MV-4-11 (cell line): ENCODE measurements around the gene ZNF425.
"Not testable (repeated sequence)": the region's sequence is repeated elsewhere in the genome, so short reads cannot be mapped to it uniquely, and the experiment has no call there.

Source experiments
- DNase-seq: peaks from one replicate; lab custom pipeline; 2025; lab: John Stamatoyannopoulos, UW

Gene ZNF425

DNA sequence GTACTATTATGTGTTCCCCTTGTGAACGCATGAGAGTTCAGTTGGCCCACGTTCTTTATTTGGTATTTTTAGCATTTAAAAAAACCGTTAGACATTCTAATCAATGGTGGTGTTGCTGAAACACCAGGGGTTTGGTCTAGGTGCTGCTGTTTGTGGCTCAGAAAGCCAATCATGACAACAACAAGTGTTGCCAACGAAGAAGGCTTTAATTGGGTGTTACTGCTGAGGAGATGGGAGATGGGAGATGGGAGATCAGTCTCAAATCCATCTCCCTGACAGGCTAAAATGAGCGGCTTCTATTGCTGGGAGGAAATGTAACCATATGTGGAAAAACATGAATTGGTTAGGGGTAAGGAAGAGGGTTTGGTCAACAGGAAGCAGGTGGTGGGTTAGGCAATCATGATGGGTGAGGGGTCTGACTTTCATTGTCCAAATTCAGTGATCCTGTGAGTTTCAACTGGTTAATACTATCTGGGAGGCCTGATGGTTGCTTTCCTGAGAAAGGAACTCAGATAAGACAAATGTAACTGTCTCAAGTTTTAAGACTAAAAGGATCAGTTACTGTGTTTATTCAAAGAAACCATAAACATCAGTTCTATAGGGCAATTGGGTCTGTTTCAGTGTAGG, 4.6 kb upstream of the ZNF425 start:
- peak; percentile 30 for DNase-seq

GRCh38 chr7:149126662-149127266, 640 bp upstream of the ZNF425 start:
- peak; percentile 44 for DNase-seq

- peak; percentile 8 for DNase-seq
Measured at GRCh38 chr7:149125189-149125862, 798 bp downstream of the ZNF425 start.

DNA sequence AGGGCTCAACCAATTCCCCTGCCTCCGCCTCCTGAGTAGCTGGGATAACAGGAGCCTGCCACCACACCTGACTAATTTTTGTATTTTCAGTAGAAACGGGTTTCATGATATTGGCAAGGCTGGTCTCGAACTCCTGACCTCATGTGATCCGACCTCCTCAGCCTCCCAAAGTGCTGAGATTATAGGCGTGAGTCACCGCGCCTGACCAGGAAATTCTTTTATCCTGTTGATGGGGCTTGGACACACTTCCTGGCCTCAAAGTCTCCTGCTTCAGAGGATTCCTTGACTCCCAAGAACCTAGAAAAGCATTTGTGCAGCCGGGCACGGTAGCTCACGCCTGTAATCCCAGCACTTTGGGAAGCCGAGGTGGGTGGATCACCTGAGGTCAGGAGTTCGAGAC, 16.2 kb downstream of the ZNF425 start:
- DNase-seq: no peak

DNA sequence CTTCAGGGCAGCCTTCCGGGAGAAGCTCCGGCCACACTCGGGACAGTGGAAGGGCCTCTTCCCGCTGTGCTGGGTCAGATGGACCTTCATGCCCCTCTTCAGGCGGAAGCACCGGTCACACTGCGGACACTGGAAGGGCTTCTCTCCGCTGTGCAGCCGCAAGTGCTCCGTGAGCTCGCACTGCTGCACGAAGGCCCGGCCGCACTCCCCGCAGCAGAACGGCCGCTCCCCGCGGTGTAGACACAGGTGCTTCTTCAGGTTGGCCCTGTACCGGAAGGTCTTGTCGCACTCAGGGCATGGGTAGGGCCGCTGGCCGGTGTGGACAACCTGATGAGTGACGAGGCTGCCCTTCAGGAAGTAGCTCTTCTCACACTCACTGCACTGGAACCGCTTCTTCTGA, 21.4 kb downstream of the ZNF425 start:
- no peak for DNase-seq

DNA sequence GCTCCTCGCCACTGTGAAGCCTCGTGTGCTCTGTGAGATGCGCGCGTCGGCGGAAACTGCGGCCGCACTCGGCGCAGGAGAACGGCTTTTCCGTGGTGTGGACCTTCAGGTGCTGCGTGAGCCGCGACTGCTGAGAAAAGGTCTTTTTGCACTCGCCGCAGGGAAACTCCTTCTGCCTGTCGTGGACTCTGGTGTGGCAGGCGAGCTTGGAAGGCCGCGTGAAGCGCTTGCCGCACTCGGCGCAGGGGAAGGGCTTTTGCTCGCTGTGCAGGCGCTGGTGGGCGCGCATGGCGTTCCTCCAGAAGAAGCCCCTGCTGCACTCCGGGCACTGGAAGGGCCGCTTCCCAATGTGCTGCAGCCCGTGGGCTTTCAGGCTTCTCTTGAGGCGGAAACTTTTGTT, 21.9 kb downstream of the ZNF425 start:
- DNase-seq: no peak

DNA sequence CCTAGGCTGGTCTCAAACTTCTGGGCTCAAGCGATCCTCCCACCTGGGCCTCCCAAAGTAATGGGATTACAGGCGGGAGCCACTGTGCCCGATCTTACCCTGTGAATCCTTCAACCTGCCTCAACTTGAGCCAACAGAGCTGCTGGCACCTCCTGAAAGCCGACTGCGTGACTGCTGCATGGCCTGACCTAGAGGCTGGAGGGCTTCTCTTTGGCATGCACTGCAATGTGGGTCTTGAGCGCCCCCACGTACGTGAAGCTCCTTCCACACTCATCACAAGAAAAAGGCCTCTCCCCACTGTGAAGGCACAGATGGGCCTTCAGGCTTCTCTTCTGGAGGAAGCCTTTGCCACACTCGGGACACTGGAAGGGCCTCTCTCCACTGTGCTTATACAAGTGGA, 22.7 kb downstream of the ZNF425 start:
- no peak for DNase-seq

DNA sequence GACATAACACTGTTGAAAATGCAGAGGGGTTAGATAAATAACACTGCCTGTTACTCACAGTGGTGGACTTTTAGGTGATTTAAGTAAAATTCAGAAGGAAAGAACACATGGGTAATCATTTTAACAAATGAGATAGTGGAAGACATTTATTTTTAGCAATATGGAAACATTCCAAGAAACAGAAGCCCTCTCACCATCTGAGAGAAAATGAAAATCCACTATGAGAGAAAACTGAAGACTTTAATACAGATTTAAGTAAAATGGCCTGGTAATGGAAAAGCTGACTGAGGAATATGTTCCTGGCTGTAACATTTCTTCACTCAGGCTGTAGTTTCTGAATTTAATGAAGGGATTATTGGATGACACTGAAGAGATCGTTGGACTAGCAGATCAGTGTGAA, 23.5 kb downstream of the ZNF425 start:
- DNase-seq: no peak

DNA sequence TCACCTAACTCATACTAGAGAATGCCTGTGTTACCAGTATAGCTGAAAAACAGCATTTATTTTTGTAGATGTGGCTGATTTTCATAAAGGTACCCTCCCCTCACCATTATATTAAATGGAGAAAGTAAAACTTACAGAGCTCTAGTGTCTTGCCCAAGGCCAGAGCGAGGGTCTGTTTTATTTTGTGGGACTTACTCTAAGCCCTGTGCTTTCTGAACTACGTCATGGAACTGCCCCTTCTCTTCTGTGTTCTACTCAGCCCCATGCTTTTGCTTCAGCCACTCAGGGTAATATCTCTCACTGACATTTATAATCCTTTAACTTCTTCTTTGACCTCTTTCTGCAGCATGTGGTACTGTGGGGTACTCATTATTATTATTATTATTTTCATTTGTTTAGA, 25.3 kb downstream of the ZNF425 start:
- DNase-seq: no peak

GRCh38 chr7:149099058-149099457, 27.1 kb downstream of the ZNF425 start:
- DNase-seq: no peak

GRCh38 chr7:149097088-149097487, 29.0 kb downstream of the ZNF425 start:
- DNase-seq: no peak

- no peak for DNase-seq
Measured at GRCh38 chr7:149093228-149093627, 32.9 kb downstream of the ZNF425 start.

DNA sequence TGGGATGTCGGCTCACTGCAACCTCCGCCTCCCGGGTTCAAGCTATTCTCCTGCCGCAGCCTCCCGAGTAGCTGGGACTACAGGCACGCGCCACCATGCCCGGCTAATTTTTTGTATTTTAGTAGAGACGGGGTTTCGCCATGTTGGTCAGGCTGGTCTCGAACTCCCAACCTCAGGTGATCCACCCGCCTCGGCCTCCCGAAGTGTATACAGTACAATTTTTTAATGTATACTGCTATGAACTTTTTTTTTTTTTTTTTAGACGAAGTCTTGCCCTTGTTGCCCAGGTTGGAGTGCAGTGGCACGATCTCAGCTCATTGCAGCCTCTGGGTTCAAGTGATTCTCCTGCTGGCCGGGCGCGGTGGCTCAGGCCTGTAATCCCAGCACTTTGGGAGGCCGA, 33.9 kb downstream of the ZNF425 start:
- DNase-seq: not testable (repeated sequence)

DNA sequence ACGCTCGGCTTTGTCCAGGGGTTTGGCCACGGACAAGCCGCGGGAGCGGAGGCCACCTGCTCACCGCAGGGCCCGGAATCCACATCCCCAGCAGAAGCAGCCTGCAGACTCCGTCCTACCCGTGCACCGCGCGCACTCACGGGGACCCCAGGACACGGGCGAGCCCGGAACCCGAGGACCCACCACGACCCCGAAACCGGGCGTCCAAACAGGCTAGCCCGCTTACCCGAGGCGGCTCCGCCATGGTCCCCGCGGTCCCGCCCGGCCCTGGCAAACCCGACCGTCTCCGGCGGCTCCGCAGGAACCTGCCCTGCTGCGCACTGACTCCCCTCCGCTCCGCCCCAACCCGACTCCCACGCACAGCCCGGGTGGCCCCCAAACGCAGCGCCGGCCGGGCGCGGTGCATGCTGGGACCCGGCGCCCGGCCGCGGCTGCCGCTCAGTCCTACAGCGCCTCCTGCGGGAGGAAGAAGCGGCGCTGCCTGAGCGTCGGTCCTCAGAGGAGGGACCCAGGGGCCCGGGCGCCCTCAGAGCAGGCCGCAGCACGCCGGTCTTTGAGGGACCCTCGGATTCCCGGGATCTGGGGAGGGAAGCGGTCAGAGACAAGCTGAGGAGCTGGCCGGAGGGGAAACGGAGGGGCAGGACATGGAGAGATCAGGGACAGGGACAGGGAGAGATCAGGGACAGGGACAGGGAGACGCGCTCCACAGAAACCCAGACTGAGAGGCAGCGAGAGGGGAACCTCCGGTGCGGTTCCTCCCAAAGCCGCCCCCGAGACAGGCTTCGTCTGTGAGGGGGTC, 35.5 kb downstream of the ZNF425 start, which contains the start of gene ZNF786:
TSS of gene ZNF786 (minus strand) at position 322 of the 799 bp plus-strand sequence. CDS start at position 244, 78 bp downstream.
- DNase-seq: peak; percentile 82

DNA sequence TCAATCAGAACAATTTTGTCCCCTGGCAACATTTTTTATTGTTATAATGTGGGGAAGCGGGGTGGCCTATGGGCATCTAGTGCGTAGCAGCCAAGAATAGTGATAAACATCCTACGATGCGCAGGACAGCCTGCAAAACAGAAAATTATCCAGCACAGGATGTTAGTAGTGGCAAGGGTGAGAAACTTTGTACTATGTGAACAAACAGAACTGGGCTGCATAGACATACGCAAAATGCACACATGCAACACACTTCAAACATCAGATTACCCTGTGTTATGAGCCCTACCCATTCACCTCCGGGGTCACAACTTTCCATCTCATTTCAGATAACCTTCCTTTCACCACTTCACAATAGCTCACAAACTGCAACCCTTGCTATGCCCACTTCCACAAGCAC, 38.7 kb downstream of the ZNF425 start:
- DNase-seq: no peak

DNA sequence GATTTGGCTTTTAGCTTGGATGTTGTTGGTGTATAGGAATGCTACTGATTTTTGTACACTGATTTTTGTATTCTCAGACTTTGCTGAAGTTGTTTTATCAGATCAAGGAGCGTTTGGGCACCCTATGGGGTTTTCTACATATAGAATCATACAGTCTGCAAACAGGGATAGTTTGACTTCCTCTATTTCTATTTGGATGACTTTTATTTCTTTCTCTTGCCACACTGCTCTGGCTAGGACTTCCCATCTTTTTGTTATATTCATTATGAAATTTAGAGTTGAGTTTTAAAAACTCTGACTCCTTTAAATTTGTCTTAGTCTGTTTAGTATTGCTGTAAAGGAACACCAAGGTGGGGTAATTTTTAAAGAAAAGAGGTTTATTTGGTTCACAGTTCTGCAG, 40.3 kb downstream of the ZNF425 start:
- peak; percentile 39 for DNase-seq

- no peak for DNase-seq
Measured at GRCh38 chr7:149084407-149084806, 41.7 kb downstream of the ZNF425 start.

DNA sequence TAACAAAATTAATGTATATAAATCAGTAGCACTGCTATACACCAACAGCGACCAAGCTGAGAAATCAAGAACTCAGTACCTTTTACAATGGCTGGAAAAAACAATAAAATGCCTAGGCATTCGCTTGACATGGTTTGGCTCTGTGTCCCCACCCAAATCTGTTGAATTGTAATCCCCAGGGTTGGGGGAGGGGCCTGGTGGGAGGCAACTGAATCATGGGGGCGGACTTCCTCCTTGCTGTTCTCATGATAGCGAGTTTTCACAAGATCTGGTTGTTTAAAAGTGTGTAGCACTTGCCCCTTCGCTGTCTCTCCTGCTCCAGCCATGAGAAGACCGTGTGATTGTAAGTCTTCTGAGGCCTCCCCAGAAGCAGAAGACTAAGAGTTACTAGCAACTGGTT, 44.2 kb downstream of the ZNF425 start:
- peak; percentile 6 for DNase-seq

DNA sequence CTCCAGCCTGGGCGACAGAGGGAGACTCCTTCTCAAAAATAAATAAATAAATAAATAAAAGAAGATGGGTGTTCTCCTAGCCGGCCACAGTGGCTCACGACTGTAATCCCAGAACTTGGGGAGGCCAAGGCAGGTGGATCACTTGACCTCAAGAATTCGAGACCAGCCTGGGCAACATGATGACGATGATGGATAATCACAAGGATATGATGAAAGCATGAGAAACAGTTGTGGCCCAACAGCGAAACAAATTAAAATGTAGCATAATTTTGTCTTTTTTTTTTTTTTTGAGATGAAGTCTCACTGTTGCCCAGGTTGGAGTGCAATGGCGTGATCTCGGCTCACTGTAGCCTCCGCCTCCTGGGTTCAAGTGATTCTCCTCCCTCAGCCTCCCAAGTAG, 48.5 kb downstream of the ZNF425 start:
- DNase-seq: no peak

- DNase-seq: no peak
Measured at GRCh38 chr7:149075286-149075685, 50.8 kb downstream of the ZNF425 start.

- DNase-seq: peak; percentile 25
Measured at GRCh38 chr7:149074116-149074885, 51.8 kb downstream of the ZNF425 start.

DNA sequence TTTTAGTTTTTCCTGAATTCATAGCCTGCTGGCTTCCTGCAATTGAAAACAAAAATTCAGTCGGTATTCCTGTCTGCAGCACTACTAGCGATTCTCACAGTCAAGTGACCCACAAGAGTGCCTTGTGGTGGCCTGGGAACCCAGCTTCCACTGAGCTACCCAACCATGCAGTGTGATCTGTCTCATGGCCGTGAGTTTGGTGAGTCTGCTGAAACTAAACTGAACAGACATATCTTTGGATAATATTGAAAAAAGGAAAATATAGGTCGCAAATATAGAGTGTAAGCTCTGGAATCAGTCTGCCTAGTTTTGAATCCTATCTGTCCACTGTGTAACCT, 53.7 kb downstream of the ZNF425 start:
- no peak for DNase-seq
